Measurements from ENCODE around the gene NPRL2. TPM values are rescaled to one million over a fixed set of nuclear protein-coding genes. Genes with fewer than 3 reads are reported as not detected.

Gene NPRL2
- total and polyA plus RNA-seq, 2 of the 8 experiments (the other 6 are each of a cell fraction or from before 2014, with no cell fraction given) = 28.4 to 51.4 TPM

DNA sequence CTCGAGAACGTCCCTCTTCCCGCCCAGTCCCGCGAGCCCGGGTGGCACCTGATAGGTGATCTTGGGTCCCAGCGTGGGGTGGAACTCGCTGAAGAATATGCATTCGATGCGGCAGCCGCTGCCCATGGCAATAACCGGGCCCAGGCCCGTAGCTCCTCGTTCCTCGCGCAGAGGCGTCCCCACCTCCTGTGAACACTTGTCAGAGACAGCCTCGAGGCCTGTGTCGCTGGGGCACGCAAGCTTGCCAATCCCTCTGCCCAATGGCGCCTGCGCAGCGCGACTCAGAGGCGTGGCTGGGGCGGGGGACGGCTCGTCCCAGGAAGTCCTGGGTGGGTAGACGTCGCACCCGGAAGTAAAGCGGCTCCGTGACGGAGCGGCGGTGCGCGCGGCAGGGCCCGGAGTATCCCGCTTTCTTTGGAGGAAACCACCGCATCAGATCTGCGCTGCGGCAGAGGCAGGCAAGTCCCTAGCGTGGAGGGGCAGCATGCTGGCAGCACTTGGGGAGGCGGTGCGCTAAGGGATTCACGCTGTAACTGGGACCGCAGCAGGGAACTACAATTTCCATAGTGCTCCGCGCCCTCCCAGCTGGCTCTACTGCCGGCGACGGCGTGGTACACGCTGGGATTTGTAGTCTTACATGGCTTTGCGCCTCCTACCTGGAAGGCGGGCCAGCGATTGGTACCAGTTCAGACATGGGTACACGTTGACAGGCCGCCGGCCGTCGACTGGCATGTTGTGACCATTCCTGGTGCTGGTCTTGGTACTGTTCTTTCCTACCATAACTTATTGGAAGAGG is at the start of gene NPRL2, which contains the start of gene CYB561D2 (continued):
- TF ChIP-seq TAF1 (IDR thresholded peaks at IDR 0.05; ENCODE audit: low read depth, low read length) (peak; percentile 51; the same call in 1 of the 2 replicates), POLR2A (IDR thresholded peaks at IDR 0.05; ENCODE audit: control extremely low read depth in 1 of 2, low read depth in 2 of 2, low read length in 2 of 2) (peak in 1 of 2 experiments; percentile 59; a peak in 2 of 3 replicates), HDAC2 (IDR thresholded peaks at IDR 0.05; ENCODE audit: borderline replicate concordance in 1 of 2, low read depth in 2 of 2, low read length in 2 of 2) (peak; percentile 55 to 92; a peak in 1 of 4 replicates), CEBPB (IDR thresholded peaks at IDR 0.05; ENCODE audit: low read depth, low read length) (no peak), GABPA (IDR thresholded peaks at IDR 0.05; ENCODE audit: borderline replicate concordance, insufficient read depth, low read length) (peak; percentile 47; the same call in 1 of the 2 replicates), CHD2 (IDR thresholded peaks at IDR 0.05; ENCODE audit: low read length) (0 out of 2 replicates have a peak, but pooled peaks have one; percentile 21), BACH1 (IDR thresholded peaks at IDR 0.05; ENCODE audit: low read length) (0 out of 2 replicates have a peak, but pooled peaks have one; percentile 19), CREB1 (IDR thresholded peaks at IDR 0.05) (peak; percentile 88), KDM4A (IDR thresholded peaks at IDR 0.05; ENCODE audit: low read depth, low read length, severe bottlenecking) (peak; percentile 99), NRF1 (IDR thresholded peaks at IDR 0.05; ENCODE audit: low read depth, low read length) (peak; percentile 72), NANOG (IDR thresholded peaks at IDR 0.05; ENCODE audit: insufficient read depth, low read depth, low read length, poor library complexity, severe bottlenecking) (no peak)
- TF ChIP-seq, protein P1, sequence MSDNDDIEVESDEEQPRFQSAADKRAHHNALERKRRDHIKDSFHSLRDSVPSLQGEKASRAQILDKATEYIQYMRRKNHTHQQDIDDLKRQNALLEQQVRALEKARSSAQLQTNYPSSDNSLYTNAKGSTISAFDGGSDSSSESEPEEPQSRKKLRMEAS (IDR thresholded peaks at IDR 0.05) = peak; percentile 93
- TF ChIP-seq, protein P2, sequence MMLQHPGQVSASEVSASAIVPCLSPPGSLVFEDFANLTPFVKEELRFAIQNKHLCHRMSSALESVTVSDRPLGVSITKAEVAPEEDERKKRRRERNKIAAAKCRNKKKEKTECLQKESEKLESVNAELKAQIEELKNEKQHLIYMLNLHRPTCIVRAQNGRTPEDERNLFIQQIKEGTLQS (IDR thresholded peaks at IDR 0.05; ENCODE audit: insufficient read depth, low read depth, low read length) = peak; percentile 59; the same call in 1 of the 2 replicates

Data from H1 (cell line).